WTC11 (cell line): ENCODE data around the gene PTPRK. TPM values are rescaled to one million over a fixed set of nuclear protein-coding genes. Genes with fewer than 3 reads are reported as not detected.

Experiments used
- ATAC-seq: fragments of 200-7000 bp; cut with Tn5 transposase; 2 replicates; pipeline ENCODE4 v1.10.0; 2021; ENCODE audit warnings: mild to moderate bottlenecking, moderate library complexity
- CTCF ChIA-PET: fragments of 300-600 bp; sonication (Branson Sonifier 250); formaldehyde crosslinking; loops from one replicate; lab custom pipeline; 2021; ENCODE audit warnings: antibody characterized with exemption; lab: Charles Lee
- POLR2A ChIA-PET: fragments of 350-600 bp; sonication (Branson Sonifier 250); formaldehyde crosslinking; loops from one replicate; lab custom pipeline; 2021; ENCODE audit warnings: antibody characterized with exemption; lab: Charles Lee
- DNase-seq: peaks from one replicate; pipeline ENCODE4 v3.0.0; 2021; ENCODE audit warnings: low spot score
- H3K27ac Mint-ChIP-seq: 2 replicates; pipeline ENCODE4 v1.8.0; 2021; ENCODE audit warnings: mixed read lengths
- H3K27me3 Mint-ChIP-seq: 2 replicates; pipeline ENCODE4 v1.8.0; 2021; ENCODE audit warnings: low read depth, mild to moderate bottlenecking, moderate library complexity, mixed read lengths
- H3K36me3 Mint-ChIP-seq: 2 replicates; pipeline ENCODE4 v1.8.0; 2021; ENCODE audit warnings: mixed read lengths
- H3K4me1 Mint-ChIP-seq: 2 replicates; pipeline ENCODE4 v1.8.0; 2022; ENCODE audit warnings: mixed read lengths
- H3K4me3 Mint-ChIP-seq: 2 replicates; pipeline ENCODE4 v1.8.0; 2021; ENCODE audit warnings: mild to moderate bottlenecking, moderate library complexity, mixed read lengths
- H3K9me3 Mint-ChIP-seq: 2 replicates; pipeline ENCODE4 v1.8.0; 2021; ENCODE audit warnings: mixed read lengths
- AR ChIP-seq: fragments of 250-450 bp; sonication (Bioruptor Pico); IDR thresholded peaks from 2 replicates; pipeline ENCODE4 v1.9.0; 2021; ENCODE audit warnings: mild to moderate bottlenecking
- ATF1 ChIP-seq: sonication (generic); formaldehyde crosslinking; IDR thresholded peaks from 2 replicates; pipeline ENCODE4 v1.8.1; 2023; ENCODE audit warnings: mild to moderate bottlenecking, moderate library complexity, missing genetic modification reagents
- ELF4 ChIP-seq: sonication (generic); formaldehyde crosslinking; IDR thresholded peaks from 2 replicates; pipeline ENCODE4 v1.8.1; 2022; ENCODE audit warnings: low read depth, mild to moderate bottlenecking, moderate library complexity, missing genetic modification reagents
- FOXJ3 ChIP-seq: sonication (generic); formaldehyde crosslinking; IDR thresholded peaks from 2 replicates; pipeline ENCODE4 v1.9.0; 2021; ENCODE audit warnings: missing genetic modification reagents, mild to moderate bottlenecking, borderline replicate concordance
- FOXK1 ChIP-seq: sonication (generic); formaldehyde crosslinking; IDR thresholded peaks from 2 replicates; pipeline ENCODE4 v1.8.0; 2022; ENCODE audit warnings: mild to moderate bottlenecking, moderate library complexity, missing genetic modification reagents
- FOXP4 ChIP-seq: sonication (generic); formaldehyde crosslinking; IDR thresholded peaks from 2 replicates; pipeline ENCODE4 v1.8.0; 2022; ENCODE audit warnings: mild to moderate bottlenecking, missing genetic modification reagents
- IRF1 ChIP-seq: sonication (generic); formaldehyde crosslinking; IDR thresholded peaks from 2 replicates; pipeline ENCODE4 v1.8.0; 2023; ENCODE audit warnings: missing genetic modification reagents
- MLX ChIP-seq: sonication (generic); formaldehyde crosslinking; IDR thresholded peaks from 2 replicates; pipeline ENCODE4 v1.8.1; 2023; ENCODE audit warnings: mild to moderate bottlenecking, missing genetic modification reagents, moderate library complexity
- USF2 ChIP-seq: sonication (generic); formaldehyde crosslinking; IDR thresholded peaks from 2 replicates; pipeline ENCODE4 v1.8.1; 2023; ENCODE audit warnings: mild to moderate bottlenecking, missing genetic modification reagents, moderate library complexity
- ZBTB43 ChIP-seq: sonication (generic); formaldehyde crosslinking; IDR thresholded peaks from 2 replicates; pipeline ENCODE4 v1.8.1; 2023; ENCODE audit warnings: mild to moderate bottlenecking, missing genetic modification reagents
- ZNF232 ChIP-seq: sonication (generic); formaldehyde crosslinking; IDR thresholded peaks from 2 replicates; pipeline ENCODE4 v1.8.0; 2022; ENCODE audit warnings: mild to moderate bottlenecking, missing genetic modification reagents
- ZNF317 ChIP-seq: sonication (generic); formaldehyde crosslinking; IDR thresholded peaks from 2 replicates; pipeline ENCODE4 v1.8.1; 2023; ENCODE audit warnings: low read depth, mild to moderate bottlenecking, moderate library complexity, missing genetic modification reagents, borderline replicate concordance
- ZNF532 ChIP-seq: fragments of 250-450 bp; sonication (Bioruptor Pico); IDR thresholded peaks from 2 replicates; pipeline ENCODE4 v1.9.0; 2021; ENCODE audit warnings: mild to moderate bottlenecking, borderline replicate concordance
- total RNA-seq: library from RNA; stranded (reverse); gene quantifications from 3 replicates; pipeline ENCODE4 v1.2.3, GENCODE V29; 2021

The PTPRK gene
- total RNA-seq, 1 experiment from 2014 or later, result 44.8 TPM

GRCh38 chr6:128275681-128276080 is 244.7 kb downstream of the PTPRK start (continued):
- no peak for TF ChIP-seq IRF1 (CRISPR knock-in tag)

GRCh38 chr6:128275030-128275429 is 245.4 kb downstream of the PTPRK start:
- Mint-ChIP-seq H3K4me3 (no peak overlapping the region), H3K9me3 (peaks cover 3% of the 10 kb centered on the region; the same call in 1 of the 2 replicates), H3K4me1 (peaks cover 7% of the 10 kb centered on the region), H3K36me3 (no peaks in the 10 kb centered on the region), H3K27me3 (peaks cover 2% of the 10 kb centered on the region; the same call in 1 of the 2 replicates), H3K27ac (no peak overlapping the region)
- DNase-seq (no peak), ATAC-seq (no peak)
- TF ChIP-seq ZNF532 (CRISPR knock-in tag), result no peak
- no peak for TF ChIP-seq USF2 (CRISPR knock-in tag)
- TF ChIP-seq AR (CRISPR knock-in tag), result no peak
- TF ChIP-seq ZBTB43, result no peak
- TF ChIP-seq MLX (CRISPR knock-in tag), result no peak
- no peak for TF ChIP-seq FOXK1 (CRISPR knock-in tag)
- TF ChIP-seq FOXP4, result no peak
- TF ChIP-seq ZNF317, result no peak
- no peak for TF ChIP-seq ELF4 (CRISPR knock-in tag)
- TF ChIP-seq ZNF232 (CRISPR knock-in tag), result no peak
- TF ChIP-seq ATF1 (CRISPR knock-in tag), result no peak
- TF ChIP-seq FOXJ3 (CRISPR knock-in tag), result no peak
- ChIA-PET CTCF (no interaction called here), POLR2A (no interaction called here)
